Fibroblast of lung (primary cell): Measurements from ENCODE around the gene MARK3. TPM values are rescaled to one million over a fixed set of nuclear protein-coding genes. Genes with fewer than 3 reads are reported as not detected.

ENCODE experiments used
- DNase-seq, 2 donors: peaks; one replicate each; pipeline versions ENCODE4 v3.0.0 to v3.0.0-alpha.2; 2010; ENCODE audit warnings: low read depth in 2 of 2
- H2AFZ ChIP-seq: 2 replicates; pipeline ENCODE4 v1.5.1; 2012; ENCODE audit warnings: low read length, control low read depth, inconsistent platforms
- H3K27ac ChIP-seq: 2 replicates; pipeline ENCODE4 v1.5.1; 2011; ENCODE audit warnings: low read length, control low read depth; ENCODE audit not compliant: insufficient read depth
- H3K27me3 ChIP-seq: 2 replicates; pipeline ENCODE4 v1.5.1; 2011; ENCODE audit warnings: mild to moderate bottlenecking, low read length; ENCODE audit not compliant: control insufficient read depth, insufficient read depth
- H3K36me3 ChIP-seq: 2 replicates; pipeline ENCODE4 v1.5.1; 2011; ENCODE audit warnings: low read length; ENCODE audit not compliant: control insufficient read depth, insufficient read depth
- H3K4me1 ChIP-seq: 2 replicates; pipeline ENCODE4 v1.5.1; 2011; ENCODE audit warnings: low read length; ENCODE audit not compliant: control insufficient read depth, insufficient read depth; ENCODE audit errors: extremely low read depth
- H3K4me2 ChIP-seq: 2 replicates; pipeline ENCODE4 v1.5.1; 2011; ENCODE audit warnings: low read length, control low read depth; ENCODE audit not compliant: insufficient read depth; ENCODE audit errors: extremely low read depth
- H3K4me3 ChIP-seq, 4 experiments: fragments of 200-600 bp in 1 of 4; sonication (generic) in 1 of 4; replicated peaks in 1 of 4; 2 replicates each; pipeline ENCODE4 v1.5.1; 2011 to 2016; ENCODE audit warnings: low read length in 4 of 4, low read depth in 3 of 4, mild to moderate bottlenecking in 3 of 4, control low read depth in 2 of 4, inconsistent platforms in 1 of 4, mixed read lengths in 1 of 4; ENCODE audit not compliant: insufficient read depth in 1 of 4; ENCODE audit errors: control extremely low read depth in 1 of 4
- H3K79me2 ChIP-seq: 2 replicates; pipeline ENCODE4 v1.5.1; 2012; ENCODE audit warnings: mild to moderate bottlenecking, low read length, inconsistent platforms; ENCODE audit not compliant: control insufficient read depth, insufficient read depth
- H3K9ac ChIP-seq: 2 replicates; pipeline ENCODE4 v1.5.1; 2011; ENCODE audit warnings: mild to moderate bottlenecking, low read length, control low read depth; ENCODE audit not compliant: insufficient read depth
- H3K9me3 ChIP-seq: 2 replicates; pipeline ENCODE4 v1.5.1; 2012; ENCODE audit warnings: low read depth, low read length; ENCODE audit not compliant: control insufficient read depth, insufficient read depth
- H4K20me1 ChIP-seq: 2 replicates; pipeline ENCODE4 v1.5.1; 2011; ENCODE audit warnings: low read length; ENCODE audit not compliant: control insufficient read depth, insufficient read depth; ENCODE audit errors: extremely low read depth
- EZH2 ChIP-seq: IDR thresholded peaks from 2 replicates; pipeline ENCODE4 v1.5.1; 2012; ENCODE audit warnings: low read length, control low read depth, mild to moderate bottlenecking; ENCODE audit errors: missing control alignments
- polyA plus RNA-seq, 2 donors: library from polyadenylated mRNA; depleted of rRNA in 1 of 2; stranded (reverse) in 1 of 2; unstranded in 1 of 2; fragments of >200 nt; gene quantifications; 2 replicates each; pipeline ENCODE4 v1.2.1, GENCODE V29; 2011 to 2012; ENCODE audit warnings: missing spikeins in 1 of 2
- total RNA-seq: library from RNA; depleted of rRNA; stranded (reverse); fragments of >200 nt; gene quantifications from 2 replicates; pipeline ENCODE4 v1.2.1, GENCODE V29; 2014
- TF ChIP-seq, protein P1 (sequence below), 2 donors: IDR thresholded peaks in 1 of 2; conservative IDR thresholded peaks in 1 of 2; 1 replicate in 1 of 2; 2 replicates in 1 of 2; pipeline ENCODE4 v1.5.1; 2011 to 2012; ENCODE audit warnings: low read length in 2 of 2, control low read depth in 1 of 2, inconsistent platforms in 1 of 2, low read depth in 1 of 2, mild to moderate bottlenecking in 1 of 2

MARK3 gene
- total and polyA plus RNA-seq, 2 donors (not counting 1 experiment from before 2014, with no cell fraction given): 76.0 to 119 TPM

DNA sequence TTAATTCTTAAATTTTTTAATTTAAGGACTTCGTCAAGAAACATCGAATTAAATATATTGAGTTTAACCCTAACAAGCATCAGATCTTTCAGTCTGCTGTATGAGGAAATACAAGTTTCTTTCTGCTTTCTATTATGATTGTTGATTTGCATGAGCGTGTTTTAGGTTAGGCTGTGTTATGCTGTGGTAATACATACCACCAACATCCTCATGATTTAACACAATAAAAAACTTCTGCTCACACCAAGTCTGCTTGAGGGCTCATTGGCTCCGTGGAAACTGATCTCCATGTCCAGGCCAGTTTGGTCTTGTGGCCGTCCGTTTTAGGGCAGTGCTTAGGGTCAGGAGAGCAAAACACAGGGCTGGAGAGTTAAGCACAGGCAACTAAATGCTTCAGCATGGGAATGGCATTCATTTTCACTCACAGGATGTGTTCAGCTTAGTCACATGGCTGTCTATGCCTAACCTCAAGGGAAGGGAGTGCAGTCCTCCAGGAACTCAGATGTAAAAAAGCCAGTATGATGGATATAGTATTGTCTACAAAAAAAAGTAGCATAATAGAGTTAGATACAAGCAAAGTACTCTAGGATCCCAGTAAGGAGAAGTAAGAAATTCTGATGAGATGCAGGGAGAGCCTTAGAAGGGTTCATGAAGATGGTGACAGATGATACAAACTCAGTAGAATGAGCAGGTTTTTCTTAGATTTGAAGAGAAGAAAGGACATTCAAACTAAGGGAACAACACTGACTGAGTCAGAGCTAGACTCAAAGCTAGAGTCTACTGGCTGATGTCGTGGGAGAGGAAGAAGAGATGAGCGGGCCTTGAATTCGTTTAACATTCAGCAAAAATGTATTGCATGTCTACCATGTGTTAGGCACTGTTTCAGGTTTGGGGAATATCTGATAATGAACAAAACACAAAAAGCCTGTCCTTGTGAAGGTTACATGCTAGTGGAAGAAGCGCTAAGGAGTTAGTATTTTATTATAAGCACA lies 16.3 kb downstream of the MARK3 start:
- H3K9me3 ChIP-seq: no peaks in the 10 kb centered on the region
- H3K36me3 ChIP-seq: no peaks in the 10 kb centered on the region
- H3K4me3 ChIP-seq: no peak overlapping the region
- H3K4me2 ChIP-seq: peak overlapping the region; percentile 7
- TF ChIP-seq, protein P1, sequence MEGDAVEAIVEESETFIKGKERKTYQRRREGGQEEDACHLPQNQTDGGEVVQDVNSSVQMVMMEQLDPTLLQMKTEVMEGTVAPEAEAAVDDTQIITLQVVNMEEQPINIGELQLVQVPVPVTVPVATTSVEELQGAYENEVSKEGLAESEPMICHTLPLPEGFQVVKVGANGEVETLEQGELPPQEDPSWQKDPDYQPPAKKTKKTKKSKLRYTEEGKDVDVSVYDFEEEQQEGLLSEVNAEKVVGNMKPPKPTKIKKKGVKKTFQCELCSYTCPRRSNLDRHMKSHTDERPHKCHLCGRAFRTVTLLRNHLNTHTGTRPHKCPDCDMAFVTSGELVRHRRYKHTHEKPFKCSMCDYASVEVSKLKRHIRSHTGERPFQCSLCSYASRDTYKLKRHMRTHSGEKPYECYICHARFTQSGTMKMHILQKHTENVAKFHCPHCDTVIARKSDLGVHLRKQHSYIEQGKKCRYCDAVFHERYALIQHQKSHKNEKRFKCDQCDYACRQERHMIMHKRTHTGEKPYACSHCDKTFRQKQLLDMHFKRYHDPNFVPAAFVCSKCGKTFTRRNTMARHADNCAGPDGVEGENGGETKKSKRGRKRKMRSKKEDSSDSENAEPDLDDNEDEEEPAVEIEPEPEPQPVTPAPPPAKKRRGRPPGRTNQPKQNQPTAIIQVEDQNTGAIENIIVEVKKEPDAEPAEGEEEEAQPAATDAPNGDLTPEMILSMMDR (conservative IDR thresholded peaks at IDR 0.05 in 1 of 2, IDR thresholded peaks at IDR 0.05 in 1 of 2; ENCODE audit: low read depth in 1 of 2, low read length in 2 of 2): no peak
- TF ChIP-seq EZH2: no peak
- peak overlapping the region; percentile 8 for H3K27ac ChIP-seq
- H3K9ac ChIP-seq: no peak overlapping the region
- H3K27me3 ChIP-seq: no peaks in the 10 kb centered on the region
- H3K4me1 ChIP-seq: peaks cover 23% of the 10 kb centered on the region
- H2AFZ ChIP-seq: no peak overlapping the region
- peak; percentile 74 to 88 for DNase-seq
- H3K79me2 ChIP-seq: peaks cover 90% of the 10 kb centered on the region
- H4K20me1 ChIP-seq: peaks cover 8% of the 10 kb centered on the region

DNA sequence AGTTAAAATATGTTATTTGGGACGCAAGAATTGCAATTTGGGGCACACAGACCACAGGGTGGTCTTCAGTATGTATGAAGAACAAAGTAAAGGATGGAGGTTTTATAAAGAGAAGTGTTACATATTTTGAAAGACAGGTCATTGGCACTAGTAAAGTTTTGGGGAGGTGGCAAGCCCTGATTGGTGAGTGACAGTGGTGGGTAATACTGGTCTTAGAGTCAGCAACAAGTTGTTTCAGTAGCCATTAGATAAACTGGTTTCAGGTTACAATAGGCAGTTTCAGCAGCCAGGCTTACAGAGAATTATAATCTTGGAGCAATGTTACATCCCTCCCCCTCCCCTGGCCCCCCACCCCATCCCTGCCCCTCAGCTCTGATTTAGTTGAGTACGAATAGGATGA lies 17.5 kb downstream of the MARK3 start:
- H4K20me1 ChIP-seq: peaks cover 7% of the 10 kb centered on the region
- no peak overlapping the region for H3K9ac ChIP-seq
- DNase-seq: peak; percentile 69 to 73
- H3K79me2 ChIP-seq: peaks cover 86% of the 10 kb centered on the region
- H3K4me1 ChIP-seq: peaks cover 23% of the 10 kb centered on the region
- H3K4me3 ChIP-seq: no peak overlapping the region
- no peak for TF ChIP-seq EZH2
- TF ChIP-seq, protein P1 (conservative IDR thresholded peaks at IDR 0.05 in 1 of 2, IDR thresholded peaks at IDR 0.05 in 1 of 2; ENCODE audit: low read depth in 1 of 2, low read length in 2 of 2): no peak
- H3K27me3 ChIP-seq: no peaks in the 10 kb centered on the region
- H3K4me2 ChIP-seq: no peak overlapping the region
- no peak overlapping the region for H2AFZ ChIP-seq
- H3K36me3 ChIP-seq: peaks cover 2% of the 10 kb centered on the region
- H3K9me3 ChIP-seq: no peaks in the 10 kb centered on the region
- peak overlapping the region; percentile 32 for H3K27ac ChIP-seq

DNA sequence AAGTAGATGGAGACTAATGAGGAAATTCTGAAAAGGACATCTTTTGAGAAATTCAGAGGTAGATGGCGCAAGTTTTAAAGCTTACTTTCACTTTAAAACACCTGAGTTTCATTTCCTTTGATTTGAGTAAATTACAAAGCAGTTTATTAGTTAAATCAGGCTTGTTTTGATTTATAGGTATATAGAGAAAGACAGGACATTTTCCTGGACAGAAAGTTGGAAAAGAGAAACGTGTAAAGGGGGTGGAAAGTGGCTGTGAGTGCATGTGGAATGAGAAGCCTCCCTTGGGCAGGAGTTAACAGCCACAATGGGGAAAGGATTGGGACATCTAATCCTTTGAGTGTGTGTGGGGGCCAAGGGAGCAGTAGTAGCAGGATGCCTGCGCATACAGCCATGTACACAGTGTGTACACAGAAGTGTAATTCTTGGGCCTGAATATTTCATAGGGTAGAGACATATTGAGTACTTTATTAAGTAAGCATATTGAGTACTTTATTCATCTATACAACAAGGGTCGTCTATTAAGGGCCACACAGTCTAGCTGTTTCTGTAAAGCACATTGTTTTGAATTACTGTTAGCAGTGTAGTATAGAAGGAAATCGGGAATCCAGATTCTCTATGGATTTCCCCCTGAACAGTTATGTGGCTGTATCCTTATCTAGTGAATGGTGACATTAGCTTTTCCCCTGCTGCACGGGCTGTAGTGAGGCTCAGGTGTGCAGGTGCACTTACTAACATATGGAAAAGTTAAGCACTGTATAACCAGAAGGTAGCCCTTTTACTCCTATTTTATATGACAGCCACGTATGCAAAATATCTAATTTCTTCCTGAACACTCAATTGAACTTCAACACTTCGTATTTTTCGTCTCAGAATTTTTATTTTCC lies 19.1 kb downstream of the MARK3 start:
- H3K79me2 ChIP-seq: peaks cover 86% of the 10 kb centered on the region
- H2AFZ ChIP-seq: no peak overlapping the region
- H3K27me3 ChIP-seq: no peaks in the 10 kb centered on the region
- H3K9me3 ChIP-seq: no peaks in the 10 kb centered on the region
- H3K36me3 ChIP-seq: peaks cover 2% of the 10 kb centered on the region
- no peak for TF ChIP-seq EZH2
- TF ChIP-seq, protein P1 (conservative IDR thresholded peaks at IDR 0.05 in 1 of 2, IDR thresholded peaks at IDR 0.05 in 1 of 2; ENCODE audit: low read depth in 1 of 2, low read length in 2 of 2): no peak
- peaks cover 2% of the 10 kb centered on the region for H4K20me1 ChIP-seq
- H3K4me2 ChIP-seq: peak overlapping the region; percentile 30
- no peak overlapping the region for H3K9ac ChIP-seq
- DNase-seq: no peak
- H3K4me3 ChIP-seq: peak overlapping the region in 1 of 4 experiments; percentile 6
- H3K27ac ChIP-seq: peak overlapping the region; percentile 36
- peaks cover 19% of the 10 kb centered on the region for H3K4me1 ChIP-seq
